SJSA1 (cell line): Measurements from ENCODE around the gene CHST7. TPM values are rescaled to one million over a fixed set of nuclear protein-coding genes. Genes with fewer than 3 reads are reported as not detected.

ENCODE experiments used
- DNase-seq, 2 experiments: peaks; one replicate each; pipeline ENCODE4 v3.0.0-alpha.2; 2015 to 2020; ENCODE audit warnings: low spot score in 2 of 2, low read depth in 1 of 2
- H3K27ac ChIP-seq: fragments of 250-450 bp; sonication (Bioruptor Pico); 2 replicates; pipeline ENCODE4 v1.5.1; 2020; ENCODE audit warnings: mild to moderate bottlenecking, moderate library complexity
- H3K27me3 ChIP-seq: fragments of 250-450 bp; sonication (Bioruptor Pico); replicated peaks from 2 replicates; pipeline ENCODE4 v1.5.1; 2020; ENCODE audit warnings: mild to moderate bottlenecking, moderate library complexity
- H3K36me3 ChIP-seq: fragments of 250-450 bp; sonication (Bioruptor Pico); 2 replicates; pipeline ENCODE4 v1.5.1; 2020; ENCODE audit warnings: mild to moderate bottlenecking
- H3K4me1 ChIP-seq: fragments of 250-450 bp; sonication (Bioruptor Pico); replicated peaks from 2 replicates; pipeline ENCODE4 v1.6.1; 2021; ENCODE audit warnings: mild to moderate bottlenecking
- H3K4me3 ChIP-seq: fragments of 250-450 bp; sonication (Bioruptor Pico); 2 replicates; pipeline ENCODE4 v1.5.1; 2020; ENCODE audit warnings: mild to moderate bottlenecking
- H3K9me3 ChIP-seq: fragments of 250-450 bp; sonication (Bioruptor Pico); replicated peaks from 2 replicates; pipeline ENCODE4 v1.5.1; 2020; ENCODE audit warnings: mild to moderate bottlenecking
- total RNA-seq: library from RNA; depleted of rRNA; stranded (reverse); fragments of >200 nt; shearing (Covaris generic); gene quantifications from 2 replicates; pipeline ENCODE4 v1.2.3, GENCODE V29; 2014

CHST7 gene
- total RNA-seq, 1 experiment from 2014 or later = 15.3 TPM

DNA sequence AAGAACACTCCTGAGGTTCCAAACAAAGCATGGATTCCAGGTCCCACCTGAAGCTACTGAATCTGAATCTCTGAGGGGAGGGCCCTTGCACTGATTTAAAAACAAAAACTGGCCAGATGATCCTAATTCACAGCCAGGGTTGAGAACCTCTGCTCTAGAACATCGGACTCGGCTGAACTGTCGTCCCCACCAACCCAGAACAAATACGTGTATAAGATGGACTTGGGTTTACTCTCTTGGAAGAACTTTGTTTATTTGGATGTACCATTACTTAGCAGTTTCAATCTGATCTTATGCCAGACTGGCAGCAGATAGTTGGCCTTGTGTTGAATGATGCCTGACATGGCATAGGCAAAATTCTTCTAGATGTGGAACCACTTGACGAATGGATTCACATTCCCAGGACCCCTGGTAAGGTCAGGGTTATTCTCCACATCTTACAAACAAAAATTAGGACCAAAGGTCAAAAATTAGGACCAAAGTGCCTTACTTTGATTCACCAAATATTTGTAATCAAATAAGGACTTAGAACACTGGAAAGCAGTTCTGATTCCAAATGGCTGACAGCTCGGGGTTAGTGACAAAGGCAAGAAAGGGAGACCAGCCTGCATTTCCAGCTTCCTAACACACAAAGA, 29.0 kb downstream of the CHST7 start:
- Histone ChIP-seq H3K27me3 (no peaks in the 10 kb centered on the region), H3K27ac (no peak overlapping the region)

DNA sequence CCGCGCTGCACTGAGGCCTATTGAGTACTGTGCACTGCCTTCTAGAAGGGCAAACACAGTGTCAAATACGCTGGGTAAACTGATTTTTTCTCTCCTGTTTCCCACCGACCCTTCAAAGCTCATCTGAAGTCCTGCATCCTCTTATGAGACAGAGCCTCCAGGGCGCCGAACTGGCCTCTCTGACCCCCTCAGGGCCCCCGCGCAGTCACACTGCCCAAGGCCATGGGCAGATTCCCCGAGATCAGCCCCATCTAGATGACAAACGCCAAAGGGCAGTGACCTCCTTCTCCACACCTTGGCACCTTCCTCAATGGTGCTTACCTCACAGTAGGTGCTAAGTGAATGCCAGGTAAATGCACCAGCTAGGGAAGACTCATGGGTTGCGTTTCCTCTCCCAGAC, 34.4 kb downstream of the CHST7 start:
- H3K9me3 ChIP-seq = no peaks in the 10 kb centered on the region

More for the DNA sequence above, 29.0 kb downstream of the CHST7 start:
- Histone ChIP-seq H3K9me3 (no peaks in the 10 kb centered on the region), H3K36me3 (no peaks in the 10 kb centered on the region), H3K4me1 (no peaks in the 10 kb centered on the region; the same call in 1 of the 2 replicates), H3K4me3 (no peak overlapping the region)
- DNase-seq = no peak

DNA sequence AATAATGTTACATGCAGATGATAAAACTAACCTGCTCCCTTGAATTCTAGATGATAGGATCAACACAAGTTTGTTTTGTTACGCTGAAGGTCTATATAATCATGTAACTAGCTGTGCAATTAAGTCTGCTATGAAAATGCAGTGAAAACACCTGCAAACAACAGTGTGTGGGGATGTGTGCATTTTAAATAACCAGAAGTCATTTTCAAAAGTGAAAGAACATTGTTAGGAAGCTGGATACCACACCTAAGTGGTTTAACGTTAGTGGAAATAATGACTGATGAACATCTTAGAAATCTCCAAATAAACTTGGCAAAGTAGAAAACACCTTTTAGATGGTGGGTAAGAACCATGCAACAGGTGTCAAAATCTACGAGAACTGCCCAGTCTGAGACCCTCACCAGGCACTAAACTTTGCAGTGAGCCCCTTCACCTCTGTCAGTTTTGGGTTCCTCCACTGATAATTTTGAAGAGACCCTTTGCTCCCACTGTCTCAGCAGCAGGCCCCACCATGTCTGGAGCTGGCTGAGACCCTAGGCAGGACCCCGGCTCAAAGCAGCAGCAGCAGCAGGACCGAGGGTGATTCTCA, 36.6 kb downstream of the CHST7 start:
- Histone ChIP-seq H3K27ac (no peak overlapping the region), H3K36me3 (no peaks in the 10 kb centered on the region), H3K4me3 (no peak overlapping the region), H3K27me3 (no peaks in the 10 kb centered on the region), H3K4me1 (no peaks in the 10 kb centered on the region), H3K9me3 (no peaks in the 10 kb centered on the region)
- DNase-seq = no peak

More for the DNA sequence above, 34.4 kb downstream of the CHST7 start:
- DNase-seq = no peak
- Histone ChIP-seq H3K27me3 (no peaks in the 10 kb centered on the region), H3K4me3 (no peak overlapping the region), H3K27ac (no peak overlapping the region), H3K36me3 (no peaks in the 10 kb centered on the region), H3K4me1 (no peaks in the 10 kb centered on the region; the same call in 1 of the 2 replicates)

DNA sequence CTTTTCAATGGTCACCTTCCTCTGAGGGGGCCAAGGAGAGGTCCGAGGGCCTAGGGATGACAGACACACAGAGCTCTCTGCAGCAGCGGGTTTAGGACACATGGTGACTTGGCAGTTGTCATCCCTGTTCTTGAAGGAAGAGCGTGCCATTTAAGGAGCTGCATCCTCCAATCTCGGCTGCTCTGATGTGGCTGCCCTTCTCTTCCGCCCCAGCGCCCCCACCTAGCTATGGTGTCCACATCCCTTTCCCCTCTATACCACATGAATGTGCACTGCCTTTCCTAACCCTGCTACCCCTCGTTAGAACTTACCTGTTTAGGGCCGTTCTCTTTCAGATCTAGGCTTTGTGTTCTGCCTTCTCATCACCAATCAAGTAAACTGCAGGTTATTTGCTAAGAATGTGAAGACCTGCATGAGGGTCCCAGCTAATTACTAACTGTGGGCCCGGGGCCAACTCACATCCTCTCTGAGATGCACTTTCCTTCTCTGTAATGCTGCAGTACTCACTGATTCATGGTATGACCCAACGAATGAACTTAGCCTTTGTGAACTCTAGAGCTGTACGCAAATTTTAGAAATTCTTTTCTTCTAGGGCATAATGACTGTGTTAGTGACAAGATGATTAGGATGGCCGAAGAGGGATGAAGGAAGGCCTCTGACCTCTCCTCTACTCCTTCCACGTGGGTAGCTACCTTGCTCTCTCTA, 38.2 kb downstream of the CHST7 start:
- Histone ChIP-seq H3K27ac (no peak overlapping the region), H3K9me3 (no peaks in the 10 kb centered on the region), H3K27me3 (no peaks in the 10 kb centered on the region), H3K4me1 (no peaks in the 10 kb centered on the region), H3K36me3 (no peaks in the 10 kb centered on the region), H3K4me3 (no peak overlapping the region)
- no peak for DNase-seq

DNA sequence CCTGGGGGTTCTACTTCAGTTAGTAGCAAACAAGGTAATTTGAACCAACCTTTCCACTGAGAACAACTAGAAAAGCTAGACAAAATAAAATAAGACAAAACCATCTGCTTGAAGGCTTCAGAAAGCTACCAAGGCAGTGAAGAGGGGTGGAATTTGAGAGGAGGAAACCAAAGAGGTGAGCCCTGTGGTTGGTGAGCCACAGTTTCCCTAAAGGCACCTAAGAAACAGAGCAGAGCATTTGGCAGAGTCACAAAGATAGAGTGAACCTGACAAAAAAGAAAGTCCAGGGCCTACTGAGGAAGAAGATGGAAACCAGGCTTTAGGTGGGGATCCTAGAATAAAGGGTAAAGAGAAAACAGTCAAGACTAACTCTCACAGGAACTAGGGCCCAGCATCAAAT, 44.3 kb downstream of the CHST7 start:
- Histone ChIP-seq H3K4me1 (no peaks in the 10 kb centered on the region; the same call in 1 of the 2 replicates), H3K4me3 (no peak overlapping the region), H3K36me3 (no peaks in the 10 kb centered on the region), H3K27me3 (no peaks in the 10 kb centered on the region), H3K9me3 (no peaks in the 10 kb centered on the region), H3K27ac (no peak overlapping the region)
- DNase-seq = no peak

DNA sequence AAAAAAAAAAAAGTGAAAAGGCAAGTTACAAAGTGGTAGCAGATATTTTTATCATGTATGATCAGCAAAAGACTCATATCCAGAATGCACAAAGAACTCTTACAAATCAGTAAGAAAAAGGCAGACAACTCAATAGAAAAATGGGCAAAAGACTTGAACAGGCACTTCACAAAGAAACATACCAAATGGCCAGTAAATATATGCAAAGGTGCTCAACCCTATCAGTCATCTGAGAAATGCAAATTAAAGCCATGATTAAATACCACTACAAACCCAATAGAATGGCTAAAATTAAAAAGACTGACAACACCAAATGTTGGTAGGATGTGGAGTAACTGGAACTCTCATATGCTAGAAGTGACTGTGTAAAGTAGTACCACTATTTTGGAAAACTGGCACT, 45.4 kb downstream of the CHST7 start:
- Histone ChIP-seq H3K27me3 (no peaks in the 10 kb centered on the region), H3K4me1 (no peaks in the 10 kb centered on the region; the same call in 1 of the 2 replicates), H3K36me3 (no peaks in the 10 kb centered on the region), H3K27ac (no peak overlapping the region), H3K9me3 (no peaks in the 10 kb centered on the region), H3K4me3 (no peak overlapping the region)
- DNase-seq = no peak

DNA sequence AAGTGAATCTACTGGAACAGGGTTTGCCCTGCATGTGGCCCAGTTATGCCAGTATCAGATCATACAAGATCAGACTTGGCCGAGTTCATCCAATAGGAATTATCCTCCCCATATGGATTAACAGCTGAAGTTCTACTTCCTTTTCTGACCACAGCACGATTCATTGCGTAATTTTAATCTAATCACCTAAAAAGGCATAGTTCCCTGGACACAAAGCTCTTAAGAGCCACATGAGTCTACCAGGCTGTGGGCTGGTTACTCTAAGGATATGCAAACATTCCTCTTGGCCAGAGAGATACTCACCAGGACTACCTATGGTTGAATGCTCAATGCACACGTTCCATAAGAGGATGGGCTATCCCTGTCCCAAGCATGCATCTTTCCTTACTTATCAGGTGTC, 46.9 kb downstream of the CHST7 start:
- DNase-seq = no peak
- Histone ChIP-seq H3K36me3 (no peaks in the 10 kb centered on the region), H3K27ac (no peak overlapping the region), H3K9me3 (no peaks in the 10 kb centered on the region), H3K4me1 (no peaks in the 10 kb centered on the region; the same call in 1 of the 2 replicates), H3K27me3 (no peaks in the 10 kb centered on the region), H3K4me3 (no peak overlapping the region)

DNA sequence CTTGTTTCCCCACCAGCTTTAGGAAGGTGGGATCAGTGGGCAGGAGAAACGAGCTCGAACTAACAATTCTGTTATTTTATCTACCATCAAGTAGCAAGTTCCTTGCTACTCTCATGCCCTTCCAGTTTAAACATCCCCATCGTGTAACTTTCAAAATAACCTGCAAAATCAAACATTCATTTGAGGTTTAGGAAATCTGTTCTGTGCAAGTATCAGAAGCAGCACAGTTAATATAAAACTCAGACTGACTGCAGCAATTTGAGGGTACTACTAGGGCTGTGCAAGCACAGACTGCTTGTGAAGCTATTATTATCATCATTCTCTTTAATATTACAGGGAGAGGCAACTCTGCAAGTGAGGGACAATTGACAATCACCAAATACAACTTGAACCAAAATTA, 48.0 kb downstream of the CHST7 start:
- H3K4me1 ChIP-seq = no peaks in the 10 kb centered on the region; the same call in 1 of the 2 replicates
- H3K36me3 ChIP-seq = no peaks in the 10 kb centered on the region
- no peaks in the 10 kb centered on the region for H3K9me3 ChIP-seq
- H3K27ac ChIP-seq = no peak overlapping the region
- DNase-seq = no peak
- no peak overlapping the region for H3K4me3 ChIP-seq
- H3K27me3 ChIP-seq = no peaks in the 10 kb centered on the region

DNA sequence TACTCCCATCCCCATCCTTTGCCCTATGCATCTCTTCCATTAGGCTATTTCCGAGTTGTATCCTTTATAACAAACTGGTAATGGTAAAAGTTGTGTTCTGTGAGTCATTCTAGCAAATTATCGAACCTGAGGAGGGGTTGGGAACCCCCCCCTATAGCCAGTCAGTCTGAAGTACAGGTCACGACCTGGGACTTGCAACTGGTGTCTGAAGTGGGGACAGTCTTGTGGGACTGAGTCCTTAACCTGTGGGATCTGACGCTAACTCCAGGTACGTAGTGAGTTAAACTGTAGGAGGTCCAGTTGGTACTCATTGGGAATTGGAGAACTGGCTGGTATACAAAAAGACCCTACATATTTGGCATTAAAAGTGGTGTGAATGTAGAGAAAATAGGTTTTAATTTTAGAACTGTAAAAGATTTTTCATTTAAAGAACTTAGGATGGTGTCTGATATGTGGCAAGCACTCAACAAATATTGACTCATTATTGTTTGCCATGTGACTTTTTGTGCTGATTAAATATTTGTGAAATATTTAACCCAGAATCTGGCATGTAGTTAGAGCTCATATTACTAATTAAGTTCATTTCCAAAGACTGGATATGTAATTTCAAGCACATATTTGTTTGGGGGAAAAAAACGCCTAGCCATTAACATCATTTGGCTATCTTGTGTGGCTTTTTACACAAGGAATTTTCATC, 50.7 kb downstream of the CHST7 start:
- DNase-seq = no peak
- Histone ChIP-seq H3K9me3 (no peaks in the 10 kb centered on the region), H3K27me3 (no peaks in the 10 kb centered on the region), H3K27ac (no peak overlapping the region), H3K36me3 (no peaks in the 10 kb centered on the region), H3K4me3 (no peak overlapping the region), H3K4me1 (peaks cover 15% of the 10 kb centered on the region)

DNA sequence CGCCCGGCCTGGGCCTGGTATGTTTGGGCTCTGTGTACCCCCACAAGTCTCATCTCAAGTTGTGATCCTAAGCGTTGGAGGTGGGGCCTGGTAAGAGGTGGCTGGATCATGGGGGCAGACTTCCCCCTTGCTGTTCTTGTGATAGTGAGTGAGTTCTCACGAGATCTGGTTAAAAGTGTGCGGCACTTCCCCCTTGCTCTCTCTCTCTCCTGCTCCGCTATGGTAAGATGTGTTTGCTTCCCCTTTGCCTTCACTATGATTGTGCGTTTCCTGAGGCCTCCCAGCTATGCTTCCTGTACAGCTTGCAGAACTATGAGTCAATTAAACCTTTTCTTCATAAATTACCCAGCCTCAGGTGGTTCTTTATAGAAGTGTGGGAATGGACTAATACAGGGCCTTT, 53.0 kb downstream of the CHST7 start:
- Histone ChIP-seq H3K4me3 (no peak overlapping the region), H3K27me3 (no peaks in the 10 kb centered on the region), H3K27ac (no peak overlapping the region), H3K9me3 (no peaks in the 10 kb centered on the region), H3K36me3 (no peaks in the 10 kb centered on the region), H3K4me1 (peaks cover 23% of the 10 kb centered on the region)
- no peak for DNase-seq

DNA sequence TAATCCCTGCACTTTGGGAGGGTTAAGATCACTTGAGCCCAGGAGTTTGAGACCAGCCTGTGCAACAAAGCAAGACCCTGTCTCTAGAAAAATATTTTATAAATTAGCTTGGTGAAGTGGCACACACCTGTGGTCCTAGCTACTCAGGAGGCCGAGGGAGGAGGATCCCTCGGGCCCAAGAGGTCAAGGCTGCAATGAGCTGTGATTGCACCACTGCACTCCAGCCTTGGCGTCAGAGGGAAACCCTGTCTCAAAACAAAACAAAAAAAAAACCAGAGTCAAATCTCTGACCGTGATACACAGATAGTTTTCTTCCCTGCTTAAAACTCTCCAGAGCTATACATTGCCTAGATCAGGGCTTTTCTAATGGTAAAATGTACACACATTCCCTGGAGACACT, 53.5 kb downstream of the CHST7 start:
- Histone ChIP-seq H3K36me3 (no peaks in the 10 kb centered on the region), H3K4me3 (no peak overlapping the region), H3K27me3 (no peaks in the 10 kb centered on the region), H3K27ac (no peak overlapping the region), H3K4me1 (peaks cover 23% of the 10 kb centered on the region), H3K9me3 (no peaks in the 10 kb centered on the region)
- no peak for DNase-seq

DNA sequence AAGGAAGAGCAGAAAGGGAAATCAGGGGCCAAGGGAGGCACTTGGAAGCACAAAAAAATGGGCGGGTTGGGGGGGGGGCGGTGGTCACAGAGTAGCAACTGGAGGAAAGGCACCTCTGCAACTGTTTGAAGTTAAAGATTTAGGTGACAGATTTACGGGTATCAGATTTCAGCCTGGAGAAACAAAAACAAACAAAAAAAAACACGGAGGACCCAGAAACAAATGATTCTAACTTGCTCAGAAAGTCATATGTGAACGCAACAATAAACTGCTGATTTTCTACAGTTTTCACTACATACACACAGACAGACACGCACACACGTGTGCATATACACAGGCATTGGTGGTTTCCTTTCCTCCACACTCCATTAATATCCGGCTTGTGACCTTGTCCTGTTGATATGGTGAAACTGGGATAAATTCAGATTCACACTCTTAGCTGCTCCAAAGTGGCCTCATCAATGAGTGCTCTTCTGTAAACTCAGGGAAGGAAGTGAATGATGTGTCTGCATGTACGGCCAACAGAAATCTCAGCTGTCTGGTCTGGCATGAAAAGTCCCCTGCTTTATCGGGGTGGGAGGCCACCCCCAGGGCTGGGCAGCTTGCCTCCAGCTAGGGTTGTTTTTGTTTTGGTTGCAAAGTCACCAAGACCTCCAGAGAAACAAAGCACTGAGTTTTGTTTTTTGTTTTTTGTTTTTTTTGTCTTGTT, 54.3 kb downstream of the CHST7 start:
- Histone ChIP-seq H3K27ac (peak overlapping the region; percentile 51; the same call in 1 of the 2 replicates), H3K4me3 (no peak overlapping the region), H3K36me3 (no peaks in the 10 kb centered on the region), H3K4me1 (peaks cover 23% of the 10 kb centered on the region), H3K9me3 (no peaks in the 10 kb centered on the region), H3K27me3 (no peaks in the 10 kb centered on the region)
- DNase-seq = no peak
